Stimulated activated CD8-positive, alpha-beta memory T cell treated with anti-CD3 and anti-CD28 coated beads, Interleukin-4, amount 100 ng/mL, for 1 hour (primary cell): ENCODE measurements around the gene FAHD2A.
"Not testable (repeated sequence)": the region's sequence is repeated elsewhere in the genome, so short reads cannot be mapped to it uniquely, and the experiment has no call there.

Experiments used
- DNase-seq, 2 donors: peaks; one replicate each; pipeline ENCODE4 v3.0.0-alpha.2; 2020; ENCODE audit warnings: low read depth in 2 of 2, low spot score in 1 of 2

The FAHD2A gene

GRCh38 chr2:95389245-95390119 lies 13.0 kb upstream of the FAHD2A start:
- no peak for DNase-seq

- DNase-seq = no peak
Observed at GRCh38 chr2:95390272-95390880, 12.1 kb upstream of the FAHD2A start.

- no peak for DNase-seq
Observed at GRCh38 chr2:95390881-95391321, 11.6 kb upstream of the FAHD2A start.

- DNase-seq = no peak
Observed at GRCh38 chr2:95391641-95392310, 10.7 kb upstream of the FAHD2A start.

GRCh38 chr2:95392320-95392719 lies 10.2 kb upstream of the FAHD2A start:
- no peak for DNase-seq

- no peak for DNase-seq
Observed at GRCh38 chr2:95392730-95393455, 9.6 kb upstream of the FAHD2A start.

- DNase-seq = no peak
Observed at GRCh38 chr2:95393901-95394300, 8.6 kb upstream of the FAHD2A start.

- no peak for DNase-seq
Observed at GRCh38 chr2:95399061-95399460, 3.4 kb upstream of the FAHD2A start.

- no peak for DNase-seq
Observed at GRCh38 chr2:95401480-95401879, 1.0 kb upstream of the FAHD2A start.

GRCh38 chr2:95402004-95402369 lies 521 bp upstream of the FAHD2A start:
- DNase-seq = not testable (repeated sequence)

GRCh38 chr2:95403204-95403721 lies 755 bp downstream of the FAHD2A start:
- not testable (repeated sequence) for DNase-seq

- not testable (repeated sequence) for DNase-seq
Observed at GRCh38 chr2:95403824-95404223, 1.3 kb downstream of the FAHD2A start.

GRCh38 chr2:95404676-95405075 lies 2.2 kb downstream of the FAHD2A start:
- DNase-seq = not testable (repeated sequence)

- DNase-seq = not testable (repeated sequence)
Observed at GRCh38 chr2:95411239-95411638, 8.7 kb downstream of the FAHD2A start.

GRCh38 chr2:95414015-95414594 lies 11.6 kb downstream of the FAHD2A start:
- DNase-seq = peak in 1 of 2 donors; percentile 40

- DNase-seq = not testable (repeated sequence)
Observed at GRCh38 chr2:95415138-95415537, 12.6 kb downstream of the FAHD2A start.

GRCh38 chr2:95415561-95415960 lies 13.1 kb downstream of the FAHD2A start:
- DNase-seq = not testable (repeated sequence)

GRCh38 chr2:95427196-95427867 lies 24.8 kb downstream of the FAHD2A start:
- DNase-seq = not testable (repeated sequence)

- DNase-seq = not testable (repeated sequence)
Observed at GRCh38 chr2:95429748-95430467, 27.4 kb downstream of the FAHD2A start.
